ENCODE results near the gene DRAXIN. TPM values are rescaled to one million over a fixed set of nuclear protein-coding genes. Genes with fewer than 3 reads are reported as not detected.

The DRAXIN gene
- total RNA-seq, 1 experiment from 2014 or later, result 0.03 TPM

DNA sequence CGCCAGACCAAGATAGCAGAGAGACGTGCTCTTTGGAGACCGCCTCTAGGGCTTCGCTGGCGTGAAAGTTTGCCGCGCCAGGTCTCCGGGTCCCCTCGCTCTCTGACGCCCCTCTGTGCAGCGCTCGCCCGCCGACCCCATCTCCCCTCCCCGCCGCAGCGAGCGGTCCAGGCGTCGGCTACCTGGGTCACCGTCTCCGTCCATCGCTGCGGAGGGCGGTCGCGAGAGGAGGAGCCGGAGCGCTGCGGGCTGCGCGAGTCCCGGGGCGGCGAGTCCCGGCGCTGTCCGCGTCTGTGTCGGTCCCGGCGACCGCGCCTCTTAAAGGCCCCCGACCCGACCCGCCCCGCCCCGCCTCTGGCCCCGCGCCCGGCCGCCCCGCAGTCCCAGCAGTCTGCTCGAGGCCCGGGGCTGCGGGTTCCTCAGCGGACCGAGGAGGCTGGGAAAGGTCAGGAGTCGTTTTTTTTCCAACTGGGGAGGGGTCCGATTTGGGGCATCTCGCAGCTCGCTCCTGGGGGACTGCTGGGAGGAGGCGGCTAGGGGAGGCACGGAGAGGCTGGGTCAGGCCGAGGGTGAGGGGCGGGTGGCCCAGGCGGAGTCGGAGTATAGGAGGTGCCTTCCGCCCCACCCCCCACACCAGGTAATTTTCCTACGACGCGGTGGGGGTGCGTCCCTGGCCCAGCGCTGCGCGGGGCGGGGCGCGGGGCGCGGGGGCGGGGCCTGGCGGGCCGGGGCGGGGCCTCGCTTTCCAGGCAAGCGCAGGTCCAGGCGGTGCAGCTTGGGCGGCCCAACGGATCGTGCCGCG, 37.2 kb upstream of the DRAXIN start, which contains the start of the genes FBXO2 and FBXO44:
Gene FBXO2 (minus strand): TSS at position 293 of the 802 bp plus-strand sequence. CDS start 89 bp downstream, at position 204.
Gene FBXO44 (plus strand): TSS at position 741 of the 802 bp plus-strand sequence. CDS start 959 bp downstream, outside the sequence.
- in situ Hi-C loops (cut with HindIII; ENCODE audit: low pct_unique_long_range_greater_than_20kb, low sequenced_read_pairs), result no loop called here
- DNase-seq (ENCODE audit: low read depth, low spot score), result no peak

DNA sequence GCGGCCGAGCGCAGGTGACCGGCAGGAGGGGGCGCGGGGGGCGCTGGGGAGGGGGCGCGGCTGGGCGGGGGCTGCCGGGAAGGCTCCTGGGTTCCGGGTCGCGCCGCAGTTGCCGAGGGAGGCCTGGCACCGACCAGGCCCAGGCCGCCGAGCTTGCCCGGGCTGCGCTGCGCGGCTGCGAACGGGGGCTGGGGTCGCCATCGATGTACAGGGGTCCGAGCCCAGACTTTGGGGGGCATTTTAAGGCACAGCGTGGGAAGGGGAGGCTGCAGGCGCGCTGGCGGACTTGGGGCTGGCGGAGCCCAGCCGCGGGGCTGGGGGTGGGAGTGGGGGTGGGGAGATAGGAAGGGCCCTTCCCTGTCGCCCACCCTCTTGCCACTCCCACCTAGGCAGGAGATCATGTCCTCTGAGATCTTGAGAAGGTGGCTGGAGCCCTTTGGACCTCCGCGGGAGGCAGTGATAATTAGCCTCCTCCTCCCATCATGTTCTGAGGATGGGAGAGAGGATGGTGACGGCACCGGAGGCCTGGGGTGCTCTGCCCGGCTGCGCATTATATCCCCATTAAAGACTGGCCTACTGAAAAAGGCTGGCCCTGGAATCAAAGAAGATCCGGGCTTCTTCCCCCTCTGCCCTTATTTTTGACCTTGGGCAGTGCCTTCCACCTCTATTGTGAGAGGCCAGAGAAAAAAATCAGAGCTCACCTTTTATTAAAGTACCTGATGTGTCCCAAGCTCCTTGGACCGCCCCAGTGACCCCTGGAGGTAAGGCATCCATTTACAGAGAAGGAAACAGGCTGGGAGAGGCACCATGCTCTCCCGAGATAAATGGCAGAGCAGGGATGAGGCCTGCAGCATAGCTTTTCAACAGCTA, 36.3 kb upstream of the DRAXIN start:
- in situ Hi-C loops (cut with HindIII; ENCODE audit: low pct_unique_long_range_greater_than_20kb, low sequenced_read_pairs), result no loop called here
- DNase-seq (ENCODE audit: low read depth, low spot score), result no peak

DNA sequence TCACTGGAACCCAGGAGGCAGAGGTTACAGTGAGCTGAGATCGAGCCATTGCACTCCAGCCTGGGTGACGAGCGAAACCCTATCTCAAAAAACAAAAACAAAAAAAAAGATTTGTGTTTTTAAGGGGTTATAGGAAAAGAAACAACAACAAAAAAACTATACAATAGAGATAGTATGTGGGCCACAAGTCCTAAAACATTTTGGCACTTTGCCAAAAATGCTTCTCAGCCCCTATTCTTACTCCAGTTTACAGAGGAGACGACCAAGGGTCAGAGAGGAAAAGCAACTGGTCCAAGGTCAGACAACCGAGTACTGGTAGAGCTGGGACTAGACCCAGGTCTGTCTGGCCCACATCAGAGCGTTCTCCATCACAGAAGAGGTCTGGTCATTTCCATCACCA, 33.9 kb upstream of the DRAXIN start:
- in situ Hi-C loops (cut with HindIII; ENCODE audit: low pct_unique_long_range_greater_than_20kb, low sequenced_read_pairs), result no loop called here
- no peak for DNase-seq (ENCODE audit: low read depth, low spot score)

DNA sequence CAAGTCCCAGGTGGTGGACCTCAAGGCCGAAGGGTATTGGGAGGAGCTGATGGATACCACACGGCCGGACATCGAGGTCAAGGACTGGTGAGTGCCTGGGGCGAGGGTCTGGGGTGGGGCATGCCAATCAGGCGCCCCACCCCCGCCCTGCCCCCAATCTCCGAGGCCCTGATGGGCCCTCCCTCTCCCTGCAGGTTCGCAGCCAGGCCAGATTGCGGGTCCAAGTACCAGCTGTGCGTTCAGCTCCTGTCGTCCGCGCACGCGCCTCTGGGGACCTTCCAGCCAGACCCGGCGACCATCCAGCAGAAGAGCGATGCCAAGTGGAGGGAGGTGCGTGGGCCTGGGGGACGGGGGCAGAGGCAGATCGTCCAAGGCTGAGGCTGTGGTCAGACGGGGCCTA, 33.0 kb upstream of the DRAXIN start:
- in situ Hi-C loops (cut with HindIII; ENCODE audit: low pct_unique_long_range_greater_than_20kb, low sequenced_read_pairs), result no loop called here
- DNase-seq (ENCODE audit: low read depth, low spot score), result no peak

DNA sequence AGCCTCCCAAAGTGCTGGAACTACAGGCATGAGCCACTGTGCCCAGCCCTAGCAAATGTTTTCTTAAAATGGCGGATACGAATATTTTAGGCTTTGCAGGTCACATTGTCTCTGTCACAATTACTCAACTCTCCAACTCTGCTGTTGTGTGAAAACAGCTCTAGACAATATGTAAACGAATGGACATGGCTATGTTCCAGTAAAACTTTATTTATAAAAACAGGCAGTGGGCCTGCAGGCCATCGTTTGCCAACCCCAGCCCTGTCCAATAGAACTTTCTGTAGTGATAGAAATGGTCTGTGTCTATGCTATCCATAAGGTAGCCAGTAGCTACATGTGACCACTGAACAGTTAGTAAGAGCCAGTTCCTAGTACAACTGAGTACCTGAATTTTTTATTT, 31.8 kb upstream of the DRAXIN start:
- no peak for DNase-seq (ENCODE audit: low read depth, low spot score)
- in situ Hi-C loops (cut with HindIII; ENCODE audit: low pct_unique_long_range_greater_than_20kb, low sequenced_read_pairs), result no loop called here

DNA sequence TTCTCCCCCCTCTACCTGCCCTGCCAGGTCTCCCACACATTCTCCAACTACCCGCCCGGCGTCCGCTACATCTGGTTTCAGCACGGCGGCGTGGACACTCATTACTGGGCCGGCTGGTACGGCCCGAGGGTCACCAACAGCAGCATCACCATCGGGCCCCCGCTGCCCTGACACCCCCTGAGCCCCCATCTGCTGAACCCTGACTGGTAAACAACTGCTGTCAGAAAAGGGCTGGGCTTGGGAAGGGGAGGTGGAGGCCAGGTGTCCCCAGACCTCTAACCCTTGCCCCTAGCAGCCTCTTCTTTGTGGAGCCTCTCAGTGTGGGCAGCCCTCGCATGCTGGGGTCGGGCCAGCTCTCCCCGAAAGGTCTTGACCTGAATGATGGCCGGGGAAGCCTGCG, 30.4 kb upstream of the DRAXIN start:
- no peak for DNase-seq (ENCODE audit: low read depth, low spot score)
- in situ Hi-C loops (cut with HindIII; ENCODE audit: low pct_unique_long_range_greater_than_20kb, low sequenced_read_pairs), result no loop called here

DNA sequence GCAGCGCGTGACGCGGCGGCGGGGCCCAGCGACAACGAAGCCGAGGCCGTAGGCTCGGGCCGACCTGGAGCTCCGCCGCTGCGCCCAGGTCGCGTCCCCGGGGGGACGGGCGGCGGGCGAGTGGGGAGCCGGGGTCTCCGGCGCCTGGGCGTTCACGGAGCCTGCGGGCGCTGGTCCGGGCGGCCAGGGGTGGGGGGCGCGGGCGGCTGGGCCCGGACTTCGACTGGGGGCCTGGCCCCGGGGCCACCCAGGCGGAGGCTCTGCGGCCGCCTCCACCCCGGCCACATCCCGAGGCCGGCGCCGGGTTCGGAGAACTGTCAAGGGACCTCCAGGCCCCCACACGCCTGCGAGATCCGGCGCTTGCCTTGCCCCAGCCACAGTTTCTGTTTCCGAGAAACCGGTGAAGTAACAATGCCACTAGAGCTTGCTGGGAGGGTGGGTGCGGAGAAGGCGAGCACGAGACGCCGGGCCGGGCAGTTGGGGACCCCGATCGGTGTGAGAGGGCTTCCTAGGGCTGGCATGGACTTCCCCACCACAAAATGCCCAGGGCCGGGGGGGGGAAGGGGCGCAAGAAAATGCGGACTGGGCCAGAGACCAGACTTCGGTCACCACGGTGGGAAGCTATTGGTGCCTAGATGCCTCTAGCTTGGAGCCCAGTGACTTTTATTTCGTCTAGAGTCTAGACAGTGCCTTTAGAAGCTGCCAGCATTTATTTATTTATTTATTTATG, 27.0 kb upstream of the DRAXIN start:
- in situ Hi-C loops (cut with HindIII; ENCODE audit: low pct_unique_long_range_greater_than_20kb, low sequenced_read_pairs), result no loop called here
- no peak for DNase-seq (ENCODE audit: low read depth, low spot score)

DNA sequence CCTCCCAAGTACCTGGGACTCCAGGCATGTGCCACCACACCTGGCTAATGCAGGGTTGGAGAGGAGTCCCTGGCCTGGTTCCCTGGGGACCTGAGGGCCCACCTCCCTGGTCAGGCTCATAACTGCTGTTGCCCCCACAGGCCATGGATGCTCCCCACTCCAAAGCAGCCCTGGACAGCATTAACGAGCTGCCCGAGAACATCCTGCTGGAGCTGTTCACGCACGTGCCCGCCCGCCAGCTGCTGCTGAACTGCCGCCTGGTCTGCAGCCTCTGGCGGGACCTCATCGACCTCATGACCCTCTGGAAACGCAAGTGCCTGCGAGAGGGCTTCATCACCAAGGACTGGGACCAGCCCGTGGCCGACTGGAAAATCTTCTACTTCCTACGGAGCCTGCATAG, 23.0 kb upstream of the DRAXIN start:
- DNase-seq (ENCODE audit: low read depth, low spot score), result no peak
- in situ Hi-C loops (cut with HindIII; ENCODE audit: low pct_unique_long_range_greater_than_20kb, low sequenced_read_pairs), result no loop called here

DNA sequence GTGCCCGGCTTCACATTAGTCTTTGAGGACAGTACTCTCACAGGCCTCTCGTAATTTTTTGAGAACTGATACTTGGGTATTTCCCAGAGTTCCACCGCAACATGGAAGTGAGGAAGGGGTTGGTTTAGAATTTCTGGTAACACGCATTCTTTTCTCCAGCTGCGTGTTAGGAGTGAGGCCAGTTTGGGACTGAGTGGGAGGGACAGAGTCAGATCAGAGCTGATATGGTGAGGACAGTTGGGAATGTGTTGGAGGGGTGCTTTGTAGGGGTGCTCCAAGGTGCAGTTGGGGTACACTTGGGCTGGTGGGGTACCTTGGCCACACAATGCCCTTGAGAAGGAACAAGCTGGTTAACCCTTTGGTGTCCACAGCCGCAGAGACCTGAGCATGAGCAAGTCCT, 20.8 kb upstream of the DRAXIN start:
- in situ Hi-C loops (cut with HindIII; ENCODE audit: low pct_unique_long_range_greater_than_20kb, low sequenced_read_pairs), result no loop called here
- DNase-seq (ENCODE audit: low read depth, low spot score), result no peak

DNA sequence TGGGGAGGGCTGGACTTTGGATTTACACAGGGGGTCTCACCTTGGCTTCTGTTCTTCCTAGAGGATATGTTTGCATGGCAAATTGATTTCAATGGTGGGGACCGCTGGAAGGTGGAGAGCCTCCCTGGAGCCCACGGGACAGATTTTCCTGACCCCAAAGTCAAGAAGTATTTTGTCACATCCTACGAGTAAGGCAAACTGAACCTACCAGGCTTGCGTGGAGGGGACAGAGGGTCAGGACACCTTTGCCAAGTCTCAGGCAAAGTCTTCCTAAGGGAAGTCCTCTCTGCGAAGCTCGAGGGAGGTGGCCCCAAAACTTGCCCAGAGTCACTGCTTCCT, 20.3 kb upstream of the DRAXIN start:
- DNase-seq (ENCODE audit: low read depth, low spot score), result no peak
- in situ Hi-C loops (cut with HindIII; ENCODE audit: low pct_unique_long_range_greater_than_20kb, low sequenced_read_pairs), result no loop called here

DNA sequence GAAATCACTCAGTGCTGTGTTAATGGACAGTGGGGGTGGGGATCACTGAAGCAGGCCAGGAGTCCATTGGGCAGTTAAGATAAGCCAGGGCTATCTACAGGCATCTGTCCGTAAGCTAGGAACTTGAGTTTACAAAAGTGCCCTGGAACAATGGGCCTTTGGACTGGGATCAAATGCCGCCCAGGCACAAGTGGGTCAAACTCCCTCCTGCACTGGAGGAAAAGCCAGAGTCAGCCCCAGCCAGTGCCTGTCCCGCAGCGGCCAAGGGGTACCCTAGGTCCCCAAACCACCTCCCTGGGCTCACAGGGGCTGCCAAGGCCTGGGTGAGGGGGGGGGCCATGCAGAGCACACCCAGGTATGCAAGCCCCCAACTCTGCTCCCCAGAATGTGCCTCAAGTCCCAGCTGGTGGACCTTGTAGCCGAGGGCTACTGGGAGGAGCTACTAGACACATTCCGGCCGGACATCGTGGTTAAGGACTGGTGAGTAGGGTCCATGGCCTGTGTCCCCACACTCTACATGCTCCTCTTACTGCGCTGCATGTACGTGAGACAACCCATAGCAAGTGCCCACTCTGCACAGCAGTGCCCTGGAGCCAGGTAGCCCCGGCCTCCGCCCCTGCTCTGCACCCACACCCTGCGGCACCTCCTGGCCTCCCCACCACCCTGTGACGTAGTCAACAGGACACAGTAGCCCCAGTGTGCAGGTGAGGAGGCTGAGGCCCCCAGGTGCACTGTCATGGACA, 19.8 kb upstream of the DRAXIN start:
- in situ Hi-C loops (cut with HindIII; ENCODE audit: low pct_unique_long_range_greater_than_20kb, low sequenced_read_pairs), result no loop called here
- DNase-seq (ENCODE audit: low read depth, low spot score), result no peak

DNA sequence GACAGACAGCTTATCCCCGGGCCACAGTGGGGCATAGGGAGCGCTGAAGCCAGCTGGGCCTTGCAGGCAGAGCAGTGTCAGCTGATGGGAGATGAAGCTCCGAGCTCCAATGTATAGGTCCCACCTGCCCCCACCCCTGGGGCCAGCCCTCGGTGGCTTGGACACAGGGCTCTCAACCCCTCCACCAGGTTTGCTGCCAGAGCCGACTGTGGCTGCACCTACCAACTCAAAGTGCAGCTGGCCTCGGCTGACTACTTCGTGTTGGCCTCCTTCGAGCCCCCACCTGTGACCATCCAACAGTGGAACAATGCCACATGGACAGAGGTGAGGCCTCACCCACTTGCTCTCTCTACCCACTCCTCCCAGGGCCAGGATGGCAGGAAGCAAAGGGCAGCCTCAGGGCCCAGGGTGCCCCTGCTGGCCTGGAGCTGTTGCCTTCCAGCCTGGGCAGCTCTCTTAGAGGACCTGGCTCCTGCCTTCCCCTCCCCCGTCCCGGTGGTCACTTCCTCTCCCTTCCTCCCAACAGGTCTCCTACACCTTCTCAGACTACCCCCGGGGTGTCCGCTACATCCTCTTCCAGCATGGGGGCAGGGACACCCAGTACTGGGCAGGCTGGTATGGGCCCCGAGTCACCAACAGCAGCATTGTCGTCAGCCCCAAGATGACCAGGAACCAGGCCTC, 18.3 kb upstream of the DRAXIN start:
- DNase-seq (ENCODE audit: low read depth, low spot score), result no peak
- in situ Hi-C loops (cut with HindIII; ENCODE audit: low pct_unique_long_range_greater_than_20kb, low sequenced_read_pairs), result no loop called here

DNA sequence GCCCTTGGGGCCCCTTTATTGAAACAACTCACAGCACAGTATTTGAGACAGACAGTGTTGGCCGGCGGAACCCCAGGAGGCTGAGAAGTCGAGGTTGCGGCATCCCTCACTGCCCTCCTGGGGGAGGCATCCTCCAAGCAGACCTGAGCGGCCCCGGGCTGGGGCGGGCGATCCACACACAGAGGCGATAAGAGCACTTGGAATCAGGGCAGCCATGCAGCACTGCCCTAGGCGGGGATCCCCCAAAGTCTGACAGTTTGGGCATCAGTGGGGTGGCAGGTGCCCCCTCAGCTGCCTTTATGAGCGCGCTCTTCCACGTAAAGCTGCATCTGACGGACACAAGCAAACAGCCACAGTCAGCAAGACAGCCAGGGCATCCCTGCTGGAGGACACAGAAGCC, 17.0 kb upstream of the DRAXIN start:
- in situ Hi-C loops (cut with HindIII; ENCODE audit: low pct_unique_long_range_greater_than_20kb, low sequenced_read_pairs), result no loop called here
- no peak for DNase-seq (ENCODE audit: low read depth, low spot score)

DNA sequence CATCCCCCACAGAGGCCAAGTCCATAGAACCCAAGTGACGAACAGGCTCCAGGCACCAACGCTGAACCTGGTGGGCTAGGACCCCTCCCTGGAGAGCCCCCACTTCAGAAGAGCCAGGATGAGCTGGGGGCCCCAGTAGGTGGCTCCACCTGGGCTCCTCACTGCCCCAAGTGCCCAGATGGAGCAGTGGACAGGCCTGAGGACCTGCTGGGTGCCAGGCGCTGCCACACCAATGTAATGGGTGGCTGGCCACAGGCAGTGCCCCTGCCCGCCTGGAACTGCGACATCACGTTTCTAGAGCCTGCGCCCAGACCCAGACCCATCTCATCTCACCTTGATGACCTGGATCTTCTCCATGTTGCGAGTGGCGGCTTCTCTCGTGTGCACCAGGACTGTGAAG, 16.2 kb upstream of the DRAXIN start:
- DNase-seq (ENCODE audit: low read depth, low spot score), result no peak
- in situ Hi-C loops (cut with HindIII; ENCODE audit: low pct_unique_long_range_greater_than_20kb, low sequenced_read_pairs), result no loop called here

DNA sequence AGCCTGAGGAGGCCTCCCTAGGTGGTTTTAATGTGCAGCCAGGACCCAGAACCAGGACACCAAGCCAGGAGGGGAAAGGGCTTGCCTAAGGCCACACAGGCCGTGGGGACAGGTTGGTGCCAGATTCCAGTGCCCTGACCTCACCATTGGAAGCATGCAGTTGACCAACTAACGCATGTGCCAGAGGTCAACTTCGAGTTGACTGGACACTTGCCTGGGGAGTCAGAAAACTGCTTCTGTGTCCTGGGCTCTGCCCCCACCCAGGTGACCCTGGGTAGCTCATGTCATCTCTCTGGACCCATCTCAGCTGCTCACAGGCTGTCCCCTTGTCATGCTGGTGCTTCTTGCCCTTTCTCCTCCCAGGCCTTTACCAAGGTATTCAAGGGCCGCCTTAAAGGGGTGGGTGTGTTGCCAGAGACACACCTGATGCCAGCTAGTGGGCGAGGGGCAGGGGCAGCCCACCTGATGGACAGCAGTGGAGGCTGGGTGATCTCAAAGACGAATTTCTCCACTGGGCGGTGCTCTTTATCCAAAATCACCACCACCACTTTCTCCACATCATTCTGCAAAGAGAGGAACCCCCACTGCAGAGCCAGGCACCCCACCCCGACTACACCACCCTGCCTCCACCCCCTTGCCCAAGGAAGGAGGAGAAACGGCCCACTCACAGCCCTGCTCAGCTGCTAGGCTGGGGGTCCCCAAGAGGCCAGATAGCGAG, 15.0 kb upstream of the DRAXIN start:
- in situ Hi-C loops (cut with HindIII; ENCODE audit: low pct_unique_long_range_greater_than_20kb, low sequenced_read_pairs), result no loop called here
- no peak for DNase-seq (ENCODE audit: low read depth, low spot score)

DNA sequence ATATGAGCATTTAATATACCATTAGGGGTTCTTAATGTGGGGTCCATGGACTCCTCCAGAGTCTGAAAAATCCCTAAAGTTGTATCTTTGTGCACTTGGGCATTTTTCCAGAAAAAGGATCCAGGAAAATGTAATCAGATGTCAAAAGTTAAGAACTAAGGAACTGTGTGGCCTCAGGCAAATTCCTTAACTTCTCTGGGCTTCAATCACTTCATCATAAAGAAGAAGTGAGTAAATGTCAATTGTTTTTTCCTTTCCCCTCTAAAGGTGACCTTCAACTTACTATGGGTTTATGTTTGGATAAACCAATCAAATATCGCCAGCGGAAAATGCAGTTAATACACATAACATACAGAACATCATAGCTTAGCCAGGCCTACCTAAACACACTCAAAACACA, 13.1 kb upstream of the DRAXIN start:
- in situ Hi-C loops (cut with HindIII; ENCODE audit: low pct_unique_long_range_greater_than_20kb, low sequenced_read_pairs), result no loop called here
- no peak for DNase-seq (ENCODE audit: low read depth, low spot score)

Measured in SK-MEL-5 (cell line).